Right cardiac atrium (tissue), 5 donors: ENCODE results near the gene TFCP2L1. TPM values are rescaled to one million over a fixed set of nuclear protein-coding genes. Genes with fewer than 3 reads are reported as not detected.
"Not testable (repeated sequence)": the region's sequence is repeated elsewhere in the genome, so short reads cannot be mapped to it uniquely, and the experiment has no call there.

Experiments
- ATAC-seq, 2 donors: fragments of 200-7000 bp; cut with Tn5 transposase; one replicate each; pipeline versions ENCODE4 v1.8.0 to v1.9.1; 2020; ENCODE audit warnings: moderate library complexity in 2 of 2, mild to moderate bottlenecking in 1 of 2
- DNase-seq, 3 donors: peaks; one replicate each; pipeline ENCODE4 v3.0.0-alpha.2; 2020
- H3K27ac ChIP-seq: one replicate; pipeline ENCODE4 v1.5.1; 2013; ENCODE audit warnings: mild to moderate bottlenecking, low read length, control low read depth, moderate library complexity
- H3K27me3 ChIP-seq: one replicate; pipeline ENCODE4 v1.6.1; 2013; ENCODE audit not compliant: control insufficient read depth, insufficient read depth
- H3K4me1 ChIP-seq: one replicate; pipeline ENCODE4 v1.6.1; 2013; ENCODE audit warnings: low read length; ENCODE audit not compliant: control insufficient read depth, insufficient read depth
- H3K4me3 ChIP-seq: one replicate; pipeline ENCODE4 v1.5.1; 2013; ENCODE audit warnings: low read length, control low read depth
- H3K9me3 ChIP-seq: one replicate; pipeline ENCODE4 v1.6.1; 2013; ENCODE audit warnings: low read length; ENCODE audit not compliant: control insufficient read depth
- WGBS: extraction: QIAGEN DNeasy Blood & Tissue Kit; methylation state at CpG from one replicate; pipeline ENCODE4 v1.1.7; 2013; 5-methylcytosine and 5-hydroxymethylcytosine counted together
- intact Hi-C, 4 donors: fragments of 100-400 bp; cut with DNase I; formaldehyde crosslinking; loops; one replicate each; pipeline versions ENCODE4 v1.11.0 to v1.14.0; 2022 to 2023
- polyA plus RNA-seq: library from polyadenylated mRNA; stranded (reverse); fragments of 200-250 nt; gene quantifications from one replicate; pipeline ENCODE4 v1.2.3, GENCODE V29; 2013
- total RNA-seq, 4 donors: library from RNA; stranded (reverse); fragmentation: NEBNext Ultra II Directional; extraction: Animal tissue kit (Norgen Biotek cat#: 25700); gene quantifications; one replicate each; pipeline ENCODE4 v1.2.1, GENCODE V29; 2021
- donor health status: healthy with polysubstance abuse.
- donor health status: DM: no; HTN: yes; CAD: no.
- donor health status: DM: no; HTN: no; CAD: no.
- donor health status: DM: no; HTN: yes; CAD: no; lungs with severe emphysema.
- donor health status: DM: yes; HTN: yes; CAD: no.

TFCP2L1 gene
- total and polyA plus RNA-seq, 5 donors, result 0.11 to 0.88 (median 0.38) TPM

GRCh38 chr2:121232626-121233265, 52.3 kb downstream of the TFCP2L1 start:
- Histone ChIP-seq H3K4me3 (no peak overlapping the region), H3K9me3 (no peaks in the 10 kb centered on the region), H3K27me3 (no peaks in the 10 kb centered on the region), H3K27ac (no peak overlapping the region), H3K4me1 (no peaks in the 10 kb centered on the region)
- DNase-seq (no peak), ATAC-seq (no peak)
- 85% methylated on average over 6 of the region's 6 CpGs for WGBS
- intact Hi-C loops, result no loop called here

GRCh38 chr2:121231385-121232000, 53.5 kb downstream of the TFCP2L1 start:
- ATAC-seq, result no peak
- H3K27me3 ChIP-seq, result no peaks in the 10 kb centered on the region
- WGBS, result 86% methylated on average over 17 of the region's 17 CpGs
- no peak overlapping the region for H3K4me3 ChIP-seq
- H3K4me1 ChIP-seq, result no peaks in the 10 kb centered on the region
- DNase-seq, result no peak
- H3K27ac ChIP-seq, result no peak overlapping the region
- intact Hi-C loops, result no loop called here
- H3K9me3 ChIP-seq, result no peaks in the 10 kb centered on the region

- ATAC-seq, result no peak
- H3K27ac ChIP-seq, result no peak overlapping the region
- 52% methylated on average over 6 of the region's 6 CpGs for whole genome bisulfite sequencing
- H3K4me1 ChIP-seq, result no peaks in the 10 kb centered on the region
- no peak for DNase-seq
- H3K27me3 ChIP-seq, result no peaks in the 10 kb centered on the region
- H3K9me3 ChIP-seq, result no peaks in the 10 kb centered on the region
- intact Hi-C loops, result no loop called here
- H3K4me3 ChIP-seq, result no peak overlapping the region
These were observed 56.5 kb downstream of the TFCP2L1 start for GRCh38 chr2:121228521-121228920.

- WGBS, result 84% methylated on average over 18 of the region's 18 CpGs
- DNase-seq, result not testable (repeated sequence)
These were observed 57.4 kb downstream of the TFCP2L1 start for GRCh38 chr2:121227381-121228144.

GRCh38 chr2:121225681-121226080, 59.3 kb downstream of the TFCP2L1 start:
- H3K4me3 ChIP-seq, H3K27me3 ChIP-seq, intact Hi-C loops, H3K9me3 ChIP-seq, DNase-seq, ATAC-seq, H3K27ac ChIP-seq, H3K4me1 ChIP-seq: not testable (repeated sequence)
- 95% methylated on average over 26 of the region's 26 CpGs for WGBS

More at GRCh38 chr2:121227381-121228144, 57.4 kb downstream of the TFCP2L1 start:
- ATAC-seq, H3K27me3 ChIP-seq, intact Hi-C loops, H3K9me3 ChIP-seq, H3K4me3 ChIP-seq, H3K27ac ChIP-seq, H3K4me1 ChIP-seq: not testable (repeated sequence)

- no peak overlapping the region for H3K4me3 ChIP-seq
- intact Hi-C loops, result no loop called here
- H3K9me3 ChIP-seq, result no peaks in the 10 kb centered on the region
- H3K27ac ChIP-seq, result no peak overlapping the region
- ATAC-seq, result no peak
- WGBS, result 79% methylated on average over 1 of the region's 1 CpG
- H3K27me3 ChIP-seq, result no peaks in the 10 kb centered on the region
- H3K4me1 ChIP-seq, result no peaks in the 10 kb centered on the region
- DNase-seq, result no peak
These were observed 64.0 kb downstream of the TFCP2L1 start for GRCh38 chr2:121220995-121221394.

GRCh38 chr2:121219866-121220265, 65.1 kb downstream of the TFCP2L1 start:
- WGBS, result 79% methylated on average over 5 of the region's 5 CpGs
- H3K4me1 ChIP-seq, result no peaks in the 10 kb centered on the region
- H3K4me3 ChIP-seq, result no peak overlapping the region
- H3K27ac ChIP-seq, result no peak overlapping the region
- intact Hi-C loops, result no loop called here
- DNase-seq, result no peak
- no peak for ATAC-seq
- H3K27me3 ChIP-seq, result no peaks in the 10 kb centered on the region
- no peaks in the 10 kb centered on the region for H3K9me3 ChIP-seq

GRCh38 chr2:121218386-121218938, 66.5 kb downstream of the TFCP2L1 start:
- Histone ChIP-seq H3K27ac (no peak overlapping the region), H3K9me3 (no peaks in the 10 kb centered on the region), H3K27me3 (no peaks in the 10 kb centered on the region), H3K4me1 (no peaks in the 10 kb centered on the region), H3K4me3 (no peak overlapping the region)
- no peak for DNase-seq
- WGBS, result 76% methylated on average over 8 of the region's 8 CpGs
- intact Hi-C loops, result no loop called here
- no peak for ATAC-seq

- ATAC-seq (no peak), DNase-seq (no peak)
- H3K27ac ChIP-seq, result no peak overlapping the region
- no peaks in the 10 kb centered on the region for H3K9me3 ChIP-seq
- H3K4me3 ChIP-seq, result no peak overlapping the region
- H3K27me3 ChIP-seq, result no peaks in the 10 kb centered on the region
- H3K4me1 ChIP-seq, result no peaks in the 10 kb centered on the region
- 75% methylated on average over 10 of the region's 10 CpGs for WGBS
- intact Hi-C loops, result no loop called here
These were observed 67.4 kb downstream of the TFCP2L1 start for GRCh38 chr2:121217627-121218026.

GRCh38 chr2:121214296-121214695, 70.7 kb downstream of the TFCP2L1 start:
- intact Hi-C loops, result no loop called here
- no peaks in the 10 kb centered on the region for H3K27me3 ChIP-seq
- no peak overlapping the region for H3K4me3 ChIP-seq
- H3K27ac ChIP-seq, result no peak overlapping the region
- DNase-seq, result no peak
- no peak for ATAC-seq
- H3K4me1 ChIP-seq, result no peaks in the 10 kb centered on the region
- H3K9me3 ChIP-seq, result no peaks in the 10 kb centered on the region
- WGBS, result 92% methylated on average over 10 of the region's 10 CpGs

- H3K27me3 ChIP-seq, result no peaks in the 10 kb centered on the region
- no peak overlapping the region for H3K4me3 ChIP-seq
- no peak for ATAC-seq
- no peaks in the 10 kb centered on the region for H3K9me3 ChIP-seq
- DNase-seq, result no peak
- intact Hi-C loops, result no loop called here
- no peak overlapping the region for H3K27ac ChIP-seq
- H3K4me1 ChIP-seq, result no peaks in the 10 kb centered on the region
- WGBS, result 89% methylated on average over 8 of the region's 8 CpGs
These were observed 71.6 kb downstream of the TFCP2L1 start for GRCh38 chr2:121213386-121213785.
